Measurements from ENCODE around the gene FBLN2.
"Not testable (repeated sequence)": the region's sequence is repeated elsewhere in the genome, so short reads cannot be mapped to it uniquely, and the experiment has no call there.

DNA sequence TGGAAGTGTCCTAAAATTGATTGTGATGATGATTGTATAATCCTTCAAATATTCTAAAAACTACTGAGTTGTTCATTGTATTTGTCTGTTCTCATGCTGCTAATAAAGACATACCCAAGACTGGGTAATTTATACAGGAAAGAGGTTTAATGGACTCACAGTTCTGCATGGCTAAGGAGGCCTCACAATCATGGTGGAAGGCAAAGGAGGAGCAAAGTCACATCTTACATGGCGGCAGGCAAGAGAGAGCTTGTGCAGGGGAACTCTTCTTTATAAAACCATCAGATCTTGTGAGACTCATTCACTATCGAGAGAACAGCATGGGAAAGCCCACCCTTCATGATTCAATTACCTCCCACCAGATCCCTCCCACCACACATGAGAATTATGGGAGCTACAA is 27.2 kb upstream of the FBLN2 start:
- TF ChIP-seq CTCF, POLR2A (IDR thresholded peaks at IDR 0.05): not testable (repeated sequence)

Measured in Peyer's patch (tissue), 4 donors.